Cerebellar nuclear complex (tissue), 1 donor: ENCODE measurements around the gene LRIT2.
"Not testable (repeated sequence)": the region's sequence is repeated elsewhere in the genome, so short reads cannot be mapped to it uniquely, and the experiment has no call there.

Source experiments
- DNase-seq, 2 experiments: peaks; one replicate each; lab custom pipeline; 2025; lab: John Stamatoyannopoulos, UW

LRIT2 gene

DNA sequence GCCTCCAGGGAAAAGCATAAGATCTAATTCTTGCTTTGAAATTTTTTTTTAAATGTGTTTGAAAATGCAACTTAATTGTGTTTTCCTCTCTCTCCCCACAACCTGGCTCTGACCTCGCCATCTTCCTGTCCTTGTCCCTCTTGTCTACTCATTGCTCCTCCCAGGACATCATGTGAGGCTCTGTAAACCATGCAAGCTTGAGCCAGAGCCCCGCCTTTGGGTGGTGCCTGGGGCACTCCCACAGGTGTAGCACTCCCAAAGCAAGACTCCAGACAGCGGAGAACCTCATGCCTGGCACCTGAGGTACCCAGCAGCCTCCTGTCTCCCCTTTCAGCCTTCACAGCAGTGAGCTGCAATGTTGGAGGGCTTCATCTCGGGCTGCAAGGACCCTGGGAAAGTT, 40.8 kb downstream of the LRIT2 start:
- no peak for DNase-seq

DNA sequence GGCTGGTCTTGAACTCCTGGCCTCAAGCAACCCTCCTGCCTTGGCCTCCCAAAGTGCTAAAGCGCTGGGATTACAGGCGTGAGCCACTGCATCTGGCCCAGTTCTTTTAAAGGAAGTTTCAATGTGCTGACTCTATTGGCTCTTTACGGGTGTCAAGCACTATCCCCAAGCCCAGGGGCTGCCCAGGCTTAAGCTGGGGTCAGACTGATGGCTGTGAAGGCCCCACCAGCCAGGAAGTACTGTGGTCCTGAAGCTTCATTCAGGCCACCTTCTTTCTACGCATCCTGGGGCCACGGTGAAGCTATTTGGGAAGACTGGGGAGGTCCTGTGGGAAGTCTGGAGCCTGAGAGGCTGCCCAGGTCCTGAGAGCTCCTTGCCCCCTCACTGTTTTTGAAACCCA, 43.7 kb downstream of the LRIT2 start:
- DNase-seq: no peak

DNA sequence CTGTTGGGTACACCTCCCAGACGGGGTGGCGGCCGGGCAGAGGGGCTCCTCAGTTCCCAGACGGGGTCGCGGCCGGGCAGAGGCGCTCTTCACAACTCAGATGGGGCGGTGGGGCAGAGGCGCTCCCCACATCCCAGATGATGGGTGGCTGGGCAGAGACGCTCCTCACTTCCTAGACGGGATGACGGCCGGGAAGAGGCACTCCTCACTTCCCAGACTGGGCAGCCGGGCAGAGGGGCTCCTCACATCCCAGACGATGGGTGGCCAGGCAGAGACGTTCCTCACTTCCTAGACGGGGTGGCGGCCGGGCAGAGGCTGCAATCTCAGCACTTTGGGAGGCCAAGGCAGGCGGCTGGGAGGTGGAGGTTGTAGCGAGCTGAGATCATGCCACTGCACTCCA, 45.0 kb downstream of the LRIT2 start:
- DNase-seq: not testable (repeated sequence)

DNA sequence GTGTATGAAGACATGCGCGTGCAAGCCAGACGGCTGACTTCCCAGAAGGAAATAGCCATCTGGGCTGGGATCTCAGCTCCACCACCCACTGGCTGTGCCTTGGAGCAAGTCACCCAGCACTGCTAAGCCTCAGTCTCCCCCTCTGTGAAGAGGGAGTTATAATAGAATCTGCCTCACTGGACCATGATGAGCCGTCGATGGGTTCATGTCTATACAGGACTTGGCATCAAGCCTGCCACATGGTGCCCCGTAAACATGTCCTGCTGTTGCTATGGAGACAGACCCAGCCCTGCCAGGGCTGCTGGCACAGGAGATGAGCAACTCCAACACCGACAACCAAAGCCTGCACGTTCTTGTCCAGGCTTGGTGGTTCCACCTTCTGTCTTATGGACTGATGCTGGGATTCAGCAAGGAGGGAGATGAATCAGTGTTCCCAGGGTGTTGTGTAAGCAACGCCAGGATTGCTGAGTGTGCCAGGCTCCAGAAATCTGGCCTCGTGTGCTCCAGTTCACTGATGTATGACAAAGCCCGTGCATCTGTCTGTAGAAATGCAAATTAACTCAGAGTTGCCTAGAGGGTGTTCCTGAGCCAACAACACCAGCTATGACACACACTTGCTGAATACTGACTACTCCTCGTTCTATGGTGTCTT, 46.2 kb downstream of the LRIT2 start:
- DNase-seq: peak in 1 of 2 experiments; percentile 24

DNA sequence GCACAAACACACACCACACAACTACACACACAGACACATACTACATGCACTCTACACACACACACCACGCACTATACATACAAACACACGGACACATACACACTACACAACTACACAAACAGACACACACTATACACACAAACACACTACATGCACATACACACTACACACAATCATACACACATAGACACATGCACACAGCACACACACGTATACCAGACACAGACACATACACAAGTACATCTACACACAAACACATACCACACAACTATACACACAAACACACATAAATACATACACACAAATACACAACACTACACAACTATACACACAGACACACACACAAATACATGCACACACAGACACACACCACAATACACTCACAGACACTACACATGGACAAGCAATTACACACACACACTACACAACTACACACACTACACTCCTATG, 47.2 kb downstream of the LRIT2 start:
- DNase-seq: no peak

DNA sequence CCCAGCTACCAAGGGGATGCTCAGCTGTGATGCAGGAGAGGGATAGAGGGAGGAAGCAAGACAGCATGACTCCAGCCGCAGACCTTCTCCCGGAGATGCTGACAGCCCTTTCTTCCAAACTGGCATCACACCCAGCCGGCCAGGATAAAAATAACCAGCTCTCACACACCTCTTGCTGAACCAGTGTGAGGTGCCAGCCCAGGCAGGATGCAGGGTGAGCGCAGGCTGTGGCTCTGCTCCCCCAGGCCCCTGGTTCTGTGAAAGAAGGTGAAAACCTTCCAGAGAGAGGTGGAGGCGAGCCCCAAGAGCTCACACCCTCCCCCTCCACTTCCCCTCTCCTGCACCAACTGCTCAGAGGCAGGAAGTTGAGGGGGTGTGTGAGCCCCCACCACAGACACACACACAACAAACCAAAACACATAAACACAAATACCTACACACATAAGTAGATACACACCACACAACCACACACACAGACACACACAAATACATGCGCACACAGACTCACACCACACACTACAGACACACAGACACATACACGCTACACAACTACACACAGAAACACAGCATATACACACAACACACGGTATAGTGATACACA, 47.7 kb downstream of the LRIT2 start:
- peak in 1 of 2 experiments; percentile 44 for DNase-seq

DNA sequence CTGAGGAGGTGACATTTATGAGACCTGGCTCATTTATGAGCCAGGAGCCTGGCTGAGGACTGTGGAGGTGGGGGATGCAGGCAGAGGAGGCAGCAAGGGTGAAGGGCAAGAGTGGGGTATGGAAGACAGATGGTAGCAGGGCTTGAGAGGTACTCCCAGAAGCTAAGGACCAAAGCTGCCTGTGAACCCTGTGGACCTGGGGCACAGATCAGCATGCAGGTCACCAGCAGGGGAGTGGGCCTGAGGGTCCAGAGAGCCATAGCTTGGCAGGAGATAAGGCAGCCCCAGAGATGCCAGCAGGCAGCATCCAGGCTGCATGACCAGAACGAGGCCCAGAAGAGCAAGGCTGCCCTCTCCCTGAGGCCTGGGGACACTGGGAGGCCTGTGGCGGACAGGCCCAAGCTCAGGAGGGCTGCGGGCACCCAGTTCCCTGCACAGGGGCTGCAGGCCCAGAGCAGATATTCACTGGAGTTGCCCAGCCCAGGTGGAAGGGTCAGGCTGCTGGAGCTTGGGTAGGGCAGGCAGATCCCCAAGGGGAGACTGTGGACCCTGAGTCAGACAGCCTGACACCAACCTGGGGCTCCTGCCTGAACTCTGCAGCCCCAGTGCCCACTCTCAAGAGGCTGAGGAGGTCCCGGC, 48.4 kb downstream of the LRIT2 start:
- no peak for DNase-seq

DNA sequence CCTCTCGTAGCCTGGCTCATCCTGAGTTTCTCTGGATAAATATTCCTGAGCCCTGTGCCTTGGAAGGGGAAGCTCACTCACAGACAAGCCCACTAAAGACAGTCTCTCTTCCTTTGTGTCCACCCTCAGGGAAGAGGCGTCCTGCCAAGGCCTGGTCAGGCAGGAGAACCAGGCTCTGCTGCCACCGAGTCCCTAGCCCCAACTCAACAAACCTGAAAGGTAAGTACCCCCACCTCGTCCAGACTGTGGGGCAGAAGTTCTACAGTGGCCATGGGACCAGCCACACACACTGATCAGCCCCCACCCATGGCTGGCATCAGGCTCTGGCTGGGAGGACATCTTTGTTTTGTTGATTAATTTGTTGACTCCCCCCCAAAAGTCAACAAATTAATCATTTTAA, 49.0 kb downstream of the LRIT2 start:
- DNase-seq: no peak

DNA sequence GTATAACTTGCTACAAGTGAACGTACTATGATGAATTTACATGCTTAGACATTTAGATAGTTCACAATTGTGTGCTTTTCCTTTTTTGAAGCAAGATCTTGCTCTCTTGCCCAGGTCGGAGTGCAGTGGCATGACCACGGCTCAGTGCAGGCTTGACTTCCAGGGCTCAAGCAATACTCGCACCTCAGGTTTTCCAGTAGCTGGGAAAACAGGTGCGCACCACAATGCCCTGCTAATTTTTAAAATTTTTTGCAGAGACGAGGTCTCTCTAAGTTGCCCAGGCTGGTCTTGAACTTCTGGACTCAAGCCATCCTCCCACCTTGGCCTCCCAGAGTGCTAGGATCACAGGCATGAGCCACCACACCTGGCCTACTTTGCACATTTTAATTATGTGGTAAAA, 49.9 kb downstream of the LRIT2 start:
- DNase-seq: no peak

DNA sequence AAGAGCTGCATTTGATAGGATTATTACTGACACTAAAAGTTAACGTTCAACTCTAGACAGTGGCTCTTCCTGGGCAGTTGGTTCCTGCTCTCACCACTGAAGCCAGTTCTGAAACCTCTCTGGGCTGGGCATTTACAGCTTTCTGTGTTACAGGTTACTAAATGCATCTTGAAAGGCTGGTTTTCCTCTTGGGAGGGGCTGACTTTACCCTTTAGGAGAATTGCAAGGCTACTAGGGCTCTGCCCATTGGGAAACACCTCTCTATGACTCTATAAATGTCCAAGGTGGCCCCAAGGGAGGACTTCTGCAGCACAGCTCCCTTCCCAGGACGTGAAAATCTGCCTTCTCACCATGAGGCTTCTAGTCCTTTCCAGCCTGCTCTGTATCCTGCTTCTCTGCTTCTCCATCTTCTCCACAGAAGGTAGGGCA, 51.8 kb downstream of the LRIT2 start, which contains the start of gene GPR15LG:
Gene GPR15LG, plus strand, starts transcription at position 301 of the 429 bp plus-strand sequence. Its CDS starts 51 bp downstream, at position 352.
- DNase-seq: no peak

DNA sequence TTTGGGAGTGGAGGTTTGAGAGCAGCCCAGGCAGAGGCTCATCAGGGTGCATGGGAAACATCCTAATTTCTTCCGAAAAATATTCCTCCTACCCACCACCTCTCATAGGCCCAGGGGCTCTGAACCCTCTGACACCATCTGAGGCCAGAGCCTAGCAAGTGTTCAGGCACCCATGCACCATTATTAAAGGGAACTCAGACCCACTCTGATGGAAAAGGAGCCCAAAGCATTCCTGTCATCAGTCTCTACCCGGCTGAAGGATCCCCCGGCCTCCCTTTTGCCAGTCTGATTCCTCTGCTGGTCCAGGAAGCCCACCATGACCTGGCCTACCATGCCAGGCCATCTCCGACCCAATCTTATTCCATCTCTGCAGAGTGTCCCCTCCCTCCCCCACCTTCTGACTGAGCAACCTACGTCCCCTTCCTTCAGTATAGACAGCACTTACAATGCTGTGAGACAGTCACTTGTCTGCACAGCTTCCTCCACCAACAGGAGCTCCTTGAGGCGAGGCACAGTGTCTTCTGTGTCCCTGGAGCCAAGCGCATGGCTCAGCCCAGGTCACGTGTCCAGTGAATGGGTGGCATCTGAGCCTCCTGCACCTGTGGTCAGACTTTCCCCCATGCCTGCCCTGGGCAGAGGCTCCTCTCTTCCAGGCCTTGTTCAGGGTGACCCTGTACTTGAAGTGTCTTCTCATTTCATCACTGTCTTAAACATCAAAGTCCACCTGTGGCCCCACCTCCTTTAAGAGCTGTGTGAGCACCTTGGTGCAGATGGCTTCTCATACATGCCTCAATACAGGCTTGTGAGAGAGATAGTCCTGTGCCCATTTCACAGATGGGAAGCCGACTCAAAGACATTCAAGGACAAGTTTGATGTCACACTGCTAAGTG, 52.6 kb downstream of the LRIT2 start:
- no peak for DNase-seq

DNA sequence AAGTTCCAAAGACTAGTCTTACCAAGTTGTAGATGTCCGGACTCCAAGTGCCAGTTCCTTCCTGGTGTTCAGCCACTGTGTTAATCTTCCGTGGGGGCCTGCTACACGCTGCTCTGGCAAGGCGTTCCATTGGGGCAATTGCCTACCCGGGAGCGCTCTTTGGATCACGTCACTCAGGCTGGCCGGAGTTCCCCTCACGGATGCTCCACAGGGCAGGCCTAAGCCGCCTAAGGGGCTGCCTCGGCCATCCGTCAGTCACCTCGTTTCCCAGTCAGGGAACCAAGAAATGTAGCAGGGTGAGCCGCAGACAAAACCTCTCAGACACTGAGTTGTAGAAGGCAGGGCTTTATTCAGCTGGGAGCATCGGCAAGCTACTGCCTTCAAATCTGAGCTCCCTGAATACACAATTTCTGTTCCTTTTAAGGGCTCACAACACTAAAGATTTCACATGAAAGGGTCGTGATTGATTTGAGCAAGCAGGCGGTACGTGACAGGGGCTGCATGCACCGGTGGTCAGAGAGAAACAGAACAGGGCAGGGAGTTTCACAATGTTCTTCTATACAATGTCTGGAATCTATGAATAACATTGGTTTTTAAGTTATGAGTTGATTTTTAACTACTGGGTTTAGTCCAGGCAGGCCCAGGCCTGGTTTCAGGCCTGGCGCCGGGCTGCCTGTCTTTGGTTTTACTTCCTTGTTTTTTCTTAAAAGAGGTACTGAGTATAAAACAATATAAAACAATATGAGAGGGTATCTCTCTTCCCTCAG, 53.5 kb downstream of the LRIT2 start:
- not testable (repeated sequence) for DNase-seq

DNA sequence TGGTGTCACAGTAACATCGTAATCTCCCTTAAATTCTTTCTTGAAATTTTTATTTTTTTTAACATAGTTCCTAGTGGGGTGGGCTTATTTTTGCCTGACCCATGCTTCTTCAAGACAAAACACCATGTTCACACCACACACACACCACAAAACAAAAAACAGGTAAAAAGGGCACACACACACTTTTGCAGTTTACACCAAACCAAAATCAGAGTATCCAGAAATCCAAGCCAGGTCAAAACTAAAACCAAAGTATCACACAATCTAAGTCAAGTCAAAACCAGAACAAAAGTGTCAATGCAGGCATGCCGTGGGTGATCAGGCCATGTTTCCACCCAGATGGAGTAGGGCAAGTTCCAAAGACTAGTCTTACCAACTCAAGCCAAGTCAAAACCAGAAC, 54.1 kb downstream of the LRIT2 start:
- DNase-seq: not testable (repeated sequence)
